Panc1 (cell line): ENCODE data around the gene SPART. TPM values are rescaled to one million over a fixed set of nuclear protein-coding genes. Genes with fewer than 3 reads are reported as not detected.
A peak's percentile ranks its signal among the peaks of the same experiment; 100 is the strongest.

Source experiments
- ATAC-seq: fragments of 200-7000 bp; cut with Tn5 transposase; 2 replicates; pipeline ENCODE4 v1.9.1; 2020; ENCODE audit warnings: mild to moderate bottlenecking, moderate library complexity
- BruUV-seq: library from RNA; stranded (reverse); fragments of 400-500 nt; replicated peaks from 2 replicates; lab custom pipeline; 2021; lab: Mats Ljungman, UMichigan
- CTCF ChIA-PET: fragments of 300-600 bp; sonication (Branson Sonifier 250); formaldehyde crosslinking; loops from one replicate; lab custom pipeline; 2022; ENCODE audit warnings: antibody characterized with exemption; lab: Charles Lee
- POLR2A ChIA-PET: fragments of 300-600 bp; sonication (Branson Sonifier 250); formaldehyde crosslinking; loops from one replicate; lab custom pipeline; 2022; ENCODE audit warnings: antibody characterized with exemption; lab: Charles Lee
- DNase-seq: peaks from one replicate; pipeline ENCODE4 v3.0.0-alpha.2; 2010; ENCODE audit warnings: low read depth, low spot score
- H3K27ac ChIP-seq: 2 replicates; pipeline ENCODE4 v1.5.1; 2011; ENCODE audit warnings: mild to moderate bottlenecking, low read length, inconsistent platforms
- H3K27me3 ChIP-seq: fragments of 200-500 bp; sonication (Bioruptor generic); 2 replicates; pipeline ENCODE4 v1.6.0; 2014; ENCODE audit warnings: low read length, inconsistent platforms; ENCODE audit not compliant: control insufficient read depth, insufficient read depth
- H3K36me3 ChIP-seq: fragments of 200-500 bp; sonication (Bioruptor generic); 2 replicates; pipeline ENCODE4 v1.5.1; 2014; ENCODE audit warnings: inconsistent platforms, mild to moderate bottlenecking, low read length, moderate library complexity; ENCODE audit not compliant: control insufficient read depth, insufficient read depth
- H3K4me1 ChIP-seq: 2 replicates; pipeline ENCODE4 v1.5.1; 2011; ENCODE audit warnings: inconsistent platforms, mild to moderate bottlenecking, low read length, moderate library complexity; ENCODE audit not compliant: control insufficient read depth, insufficient read depth
- H3K4me3 ChIP-seq, 2 experiments: 2 replicates each; pipeline ENCODE4 v1.5.1; 2011 to 2012; ENCODE audit warnings: low read depth in 2 of 2, low read length in 2 of 2, mild to moderate bottlenecking in 2 of 2, inconsistent platforms in 1 of 2, moderate library complexity in 1 of 2
- H3K9me3 ChIP-seq: fragments of 200-500 bp; sonication (Bioruptor generic); 2 replicates; pipeline ENCODE4 v1.5.1; 2014; ENCODE audit warnings: low read depth, mild to moderate bottlenecking, inconsistent platforms, low read length, moderate library complexity; ENCODE audit not compliant: control insufficient read depth, insufficient read depth
- POLR2AphosphoS5 ChIP-seq: IDR thresholded peaks from 2 replicates; pipeline ENCODE4 v1.6.1; 2012; ENCODE audit warnings: mild to moderate bottlenecking, low read depth, low read length, moderate library complexity
- SIN3A ChIP-seq: IDR thresholded peaks from 2 replicates; pipeline ENCODE4 v1.6.1; 2012; ENCODE audit warnings: low read depth, mild to moderate bottlenecking, low read length, moderate library complexity, borderline replicate concordance; ENCODE audit not compliant: insufficient read depth
- TCF7L2 ChIP-seq: IDR thresholded peaks from 2 replicates; pipeline ENCODE4 v1.6.1; 2011; ENCODE audit warnings: mild to moderate bottlenecking, low read depth, low read length, inconsistent platforms
- in situ Hi-C: cut with HindIII; loops from 2 replicates; pipeline ENCODE4 v1.10.0; 2016; ENCODE audit warnings: low sequenced_read_pairs, low pct_unique_long_range_greater_than_20kb
- intact Hi-C: fragments of 100-400 bp; cut with micrococcal nuclease; formaldehyde crosslinking; loops from one replicate; pipeline ENCODE4 v1.10.0; 2022; ENCODE audit not compliant: unreplicated experiment
- total RNA-seq: library from RNA; stranded (reverse); gene quantifications from one replicate; pipeline ENCODE4 v1.2.1, GENCODE V29; 2021; ENCODE audit not compliant: unreplicated experiment
- TF ChIP-seq, protein P1 (sequence below), 2 experiments: IDR thresholded peaks; 2 replicates each; pipeline ENCODE4 v1.6.1; 2011 to 2012; ENCODE audit warnings: low read depth in 2 of 2, control low read depth in 1 of 2, low read length in 1 of 2, mild to moderate bottlenecking in 1 of 2, moderate library complexity in 1 of 2; ENCODE audit not compliant: insufficient read depth in 1 of 2
- TF ChIP-seq, protein P2 (sequence below): fragments of 450-650 bp; IDR thresholded peaks from 2 replicates; pipeline ENCODE4 v1.5.1; 2017; ENCODE audit warnings: mild to moderate bottlenecking

The SPART gene
- total RNA-seq, 1 experiment from 2014 or later: 38.9 TPM

DNA sequence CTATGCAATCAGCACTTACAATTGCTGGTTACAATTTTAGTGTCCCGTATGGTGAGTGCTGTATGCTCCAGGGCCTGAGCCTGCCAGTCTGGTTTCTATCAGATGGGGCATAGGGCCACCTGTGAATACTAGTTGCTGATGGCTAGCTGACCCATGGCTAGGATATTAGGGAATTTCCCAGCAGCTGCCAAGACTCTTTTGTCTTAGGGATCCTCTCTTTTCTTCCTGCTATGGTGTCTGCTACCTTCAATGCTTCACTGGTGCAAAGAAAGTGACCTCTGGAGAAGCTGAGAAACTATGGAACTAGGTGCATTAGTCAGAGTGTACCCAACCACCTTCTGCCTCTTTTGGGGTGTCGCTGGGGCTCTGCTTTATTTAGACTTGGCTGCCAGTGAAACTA, 60.2 kb downstream of the SPART start:
- Histone ChIP-seq H3K27ac (no peak overlapping the region), H3K4me3 (no peak overlapping the region), H3K9me3 (peaks cover 14% of the 10 kb centered on the region; the same call in 1 of the 2 replicates), H3K4me1 (no peaks in the 10 kb centered on the region), H3K36me3 (no peaks in the 10 kb centered on the region), H3K27me3 (no peaks in the 10 kb centered on the region)
- TF ChIP-seq, protein P1, sequence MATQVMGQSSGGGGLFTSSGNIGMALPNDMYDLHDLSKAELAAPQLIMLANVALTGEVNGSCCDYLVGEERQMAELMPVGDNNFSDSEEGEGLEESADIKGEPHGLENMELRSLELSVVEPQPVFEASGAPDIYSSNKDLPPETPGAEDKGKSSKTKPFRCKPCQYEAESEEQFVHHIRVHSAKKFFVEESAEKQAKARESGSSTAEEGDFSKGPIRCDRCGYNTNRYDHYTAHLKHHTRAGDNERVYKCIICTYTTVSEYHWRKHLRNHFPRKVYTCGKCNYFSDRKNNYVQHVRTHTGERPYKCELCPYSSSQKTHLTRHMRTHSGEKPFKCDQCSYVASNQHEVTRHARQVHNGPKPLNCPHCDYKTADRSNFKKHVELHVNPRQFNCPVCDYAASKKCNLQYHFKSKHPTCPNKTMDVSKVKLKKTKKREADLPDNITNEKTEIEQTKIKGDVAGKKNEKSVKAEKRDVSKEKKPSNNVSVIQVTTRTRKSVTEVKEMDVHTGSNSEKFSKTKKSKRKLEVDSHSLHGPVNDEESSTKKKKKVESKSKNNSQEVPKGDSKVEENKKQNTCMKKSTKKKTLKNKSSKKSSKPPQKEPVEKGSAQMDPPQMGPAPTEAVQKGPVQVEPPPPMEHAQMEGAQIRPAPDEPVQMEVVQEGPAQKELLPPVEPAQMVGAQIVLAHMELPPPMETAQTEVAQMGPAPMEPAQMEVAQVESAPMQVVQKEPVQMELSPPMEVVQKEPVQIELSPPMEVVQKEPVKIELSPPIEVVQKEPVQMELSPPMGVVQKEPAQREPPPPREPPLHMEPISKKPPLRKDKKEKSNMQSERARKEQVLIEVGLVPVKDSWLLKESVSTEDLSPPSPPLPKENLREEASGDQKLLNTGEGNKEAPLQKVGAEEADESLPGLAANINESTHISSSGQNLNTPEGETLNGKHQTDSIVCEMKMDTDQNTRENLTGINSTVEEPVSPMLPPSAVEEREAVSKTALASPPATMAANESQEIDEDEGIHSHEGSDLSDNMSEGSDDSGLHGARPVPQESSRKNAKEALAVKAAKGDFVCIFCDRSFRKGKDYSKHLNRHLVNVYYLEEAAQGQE (IDR thresholded peaks at IDR 0.05; ENCODE audit: insufficient read depth in 1 of 2, low read depth in 2 of 2, low read length in 1 of 2): no peak
- TF ChIP-seq SIN3A: no peak
- TF ChIP-seq, protein P2, sequence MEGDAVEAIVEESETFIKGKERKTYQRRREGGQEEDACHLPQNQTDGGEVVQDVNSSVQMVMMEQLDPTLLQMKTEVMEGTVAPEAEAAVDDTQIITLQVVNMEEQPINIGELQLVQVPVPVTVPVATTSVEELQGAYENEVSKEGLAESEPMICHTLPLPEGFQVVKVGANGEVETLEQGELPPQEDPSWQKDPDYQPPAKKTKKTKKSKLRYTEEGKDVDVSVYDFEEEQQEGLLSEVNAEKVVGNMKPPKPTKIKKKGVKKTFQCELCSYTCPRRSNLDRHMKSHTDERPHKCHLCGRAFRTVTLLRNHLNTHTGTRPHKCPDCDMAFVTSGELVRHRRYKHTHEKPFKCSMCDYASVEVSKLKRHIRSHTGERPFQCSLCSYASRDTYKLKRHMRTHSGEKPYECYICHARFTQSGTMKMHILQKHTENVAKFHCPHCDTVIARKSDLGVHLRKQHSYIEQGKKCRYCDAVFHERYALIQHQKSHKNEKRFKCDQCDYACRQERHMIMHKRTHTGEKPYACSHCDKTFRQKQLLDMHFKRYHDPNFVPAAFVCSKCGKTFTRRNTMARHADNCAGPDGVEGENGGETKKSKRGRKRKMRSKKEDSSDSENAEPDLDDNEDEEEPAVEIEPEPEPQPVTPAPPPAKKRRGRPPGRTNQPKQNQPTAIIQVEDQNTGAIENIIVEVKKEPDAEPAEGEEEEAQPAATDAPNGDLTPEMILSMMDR: no peak
- TF ChIP-seq POLR2AphosphoS5: no peak
- no peak for TF ChIP-seq TCF7L2
- ChIA-PET CTCF (no interaction called here), POLR2A (no interaction called here)
- DNase-seq (no peak), ATAC-seq (no peak)
- in situ Hi-C loops (no loop called here), intact Hi-C loops (no loop called here)
- no TSS peak for BruUV-seq

DNA sequence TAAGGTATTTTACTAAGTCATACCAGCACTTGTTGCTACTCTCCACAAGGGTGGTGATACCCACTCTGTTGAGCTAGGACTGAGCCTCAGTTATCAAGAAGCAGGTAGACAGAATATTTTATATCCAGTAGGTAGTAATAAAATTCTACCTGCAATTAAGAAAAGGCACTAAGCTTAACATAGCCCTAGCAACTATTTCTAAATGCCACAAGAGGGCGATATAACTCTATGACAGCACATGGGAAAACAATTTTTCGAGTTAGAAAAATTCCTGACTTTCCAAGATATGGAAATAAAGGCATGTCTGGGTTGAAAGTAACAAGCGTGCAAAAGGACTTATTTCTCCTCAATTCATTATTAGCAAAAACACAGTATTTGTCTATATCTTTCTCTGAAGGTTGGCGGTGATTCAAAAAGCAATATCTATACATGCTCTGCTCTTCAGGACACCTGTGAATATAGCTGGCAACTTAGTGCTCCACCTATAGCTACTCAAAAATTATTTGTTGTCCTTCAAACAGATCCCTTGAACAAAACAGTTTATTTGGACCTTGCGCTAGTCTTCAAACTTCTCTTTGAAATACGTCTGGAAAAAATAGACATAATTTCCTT, 63.3 kb downstream of the SPART start:
- ChIA-PET CTCF (interaction anchor here (0.6 to 1.0 kb wide), 5 partner anchors 43 to 559 kb away, joined by 3 to 5 read pairs (median 3); no protein-coding TSS in a partner anchor), POLR2A (no interaction called here)

More for the DNA sequence above, 63.3 kb downstream of the SPART start:
- 0 out of 2 replicates have a peak, but pooled peaks have one; percentile 60 for ATAC-seq
- H3K4me3 ChIP-seq: no peak overlapping the region
- H3K9me3 ChIP-seq: no peaks in the 10 kb centered on the region
- in situ Hi-C loops: no loop called here
- H3K36me3 ChIP-seq: no peaks in the 10 kb centered on the region
- no peaks in the 10 kb centered on the region for H3K4me1 ChIP-seq
- DNase-seq: no peak
- no TSS peak for BruUV-seq
- no peaks in the 10 kb centered on the region for H3K27me3 ChIP-seq
- no peak overlapping the region for H3K27ac ChIP-seq
- no peak for TF ChIP-seq POLR2AphosphoS5
- TF ChIP-seq, protein P2: peak; percentile 67; the same call in 1 of the 2 replicates
- intact Hi-C loops: no loop called here
